HT1080 (cell line): ENCODE data around the gene ZNF512. TPM values are rescaled to one million over a fixed set of nuclear protein-coding genes. Genes with fewer than 3 reads are reported as not detected.
"Not testable (repeated sequence)": the region's sequence is repeated elsewhere in the genome, so short reads cannot be mapped to it uniquely, and the experiment has no call there.

Source experiments
- DNase-seq: peaks from one replicate; pipeline ENCODE4 v3.0.0-alpha.2; 2015; ENCODE audit warnings: low read depth
- total RNA-seq: library from RNA; depleted of rRNA; stranded (reverse); fragments of >200 nt; shearing (Covaris generic); gene quantifications from 2 replicates; pipeline ENCODE4 v1.2.3, GENCODE V29; 2014

Gene ZNF512
- total RNA-seq, 1 experiment from 2014 or later, result 25.2 TPM

DNA sequence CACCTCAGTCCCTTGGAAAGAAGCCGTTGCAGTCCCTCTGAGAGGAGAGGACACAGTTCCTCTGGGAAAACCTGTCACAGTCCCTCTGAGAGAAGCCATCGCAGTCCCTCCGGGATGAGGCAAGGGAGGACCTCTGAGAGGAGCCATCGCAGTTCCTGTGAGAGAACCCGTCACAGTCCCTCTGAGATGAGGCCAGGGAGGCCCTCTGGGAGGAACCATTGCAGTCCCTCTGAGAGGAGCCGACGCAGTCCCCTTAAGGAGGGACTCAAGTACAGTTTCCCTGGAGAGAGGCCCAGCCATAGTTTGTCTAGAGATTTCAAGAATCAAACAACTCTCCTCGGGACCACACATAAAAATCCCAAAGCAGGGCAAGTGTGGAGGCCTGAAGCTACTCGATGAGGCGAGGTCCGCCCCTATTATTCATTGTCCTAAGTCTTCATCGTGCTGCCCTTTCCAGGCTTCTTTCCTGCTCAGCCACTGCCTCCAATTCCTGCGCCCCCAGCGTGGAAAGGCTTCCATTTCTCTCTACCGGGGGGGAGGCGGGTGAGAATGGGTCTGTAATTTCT is 630 bp upstream of the ZNF512 start:
- no peak for DNase-seq

DNA sequence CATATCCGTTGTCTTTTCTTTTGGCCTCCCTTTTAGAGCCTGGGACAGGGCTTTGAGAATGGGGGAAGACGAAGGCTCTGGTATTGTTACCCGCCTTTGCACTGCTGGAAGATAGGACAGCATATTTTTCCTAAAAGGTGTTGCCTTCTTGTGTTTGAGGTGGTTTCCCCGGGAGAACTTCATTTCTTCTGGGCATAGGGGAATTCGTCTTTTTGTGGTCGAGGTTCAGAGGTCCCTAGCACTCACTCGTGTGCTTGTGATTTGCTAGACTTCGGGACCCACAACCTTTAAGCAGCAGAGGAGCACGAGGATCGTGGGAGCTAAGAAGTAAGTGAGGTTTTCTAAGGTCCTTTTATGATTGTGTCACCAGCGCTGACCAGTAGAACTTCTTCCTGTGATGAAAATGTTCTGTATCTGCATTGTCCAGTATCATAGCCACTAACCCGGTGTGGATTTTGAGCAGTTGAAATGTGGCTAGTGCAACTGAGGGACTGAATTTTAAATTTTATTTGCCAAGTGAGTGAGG is 611 bp downstream of the ZNF512 start:
- no peak for DNase-seq

DNA sequence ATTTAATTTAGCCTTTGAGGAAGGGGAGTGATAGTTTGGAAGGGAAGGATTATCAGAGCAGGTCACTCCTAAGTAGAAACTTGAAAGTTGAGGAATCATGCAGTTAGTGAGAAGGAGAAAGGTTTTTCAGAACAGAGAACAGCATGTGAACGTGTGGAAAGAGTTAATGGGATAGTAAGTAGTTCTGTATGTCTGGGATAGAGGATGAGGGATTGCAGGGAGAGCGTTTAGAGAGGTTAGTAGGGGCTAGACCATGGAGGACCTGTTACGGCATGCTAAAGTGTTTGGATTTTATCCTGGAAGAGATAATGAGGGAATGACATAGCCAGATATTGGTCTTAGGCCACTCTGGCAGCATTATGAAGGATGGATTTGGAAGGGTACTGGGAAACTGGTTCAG is 1.8 kb downstream of the ZNF512 start:
- DNase-seq, result no peak

DNA sequence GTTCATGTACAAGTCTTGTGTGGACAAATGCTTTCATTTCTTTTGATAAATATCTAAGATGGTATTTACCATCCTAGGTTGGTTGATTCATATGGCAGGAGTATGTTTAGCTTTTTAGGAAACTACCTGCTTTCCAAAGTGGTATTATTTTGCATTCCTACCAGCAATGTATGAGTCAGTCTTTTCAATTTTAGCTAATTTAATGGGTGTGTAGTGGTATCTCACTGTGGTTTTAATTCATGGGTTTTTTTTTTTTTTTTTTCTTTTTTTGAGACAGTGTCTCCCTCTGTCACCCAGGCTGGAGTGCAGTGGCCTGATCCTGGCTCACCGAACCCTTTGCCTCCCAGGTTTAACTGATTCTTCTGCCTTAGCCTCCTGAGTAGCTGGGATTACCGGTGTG is 4.2 kb downstream of the ZNF512 start:
- DNase-seq, result no peak

DNA sequence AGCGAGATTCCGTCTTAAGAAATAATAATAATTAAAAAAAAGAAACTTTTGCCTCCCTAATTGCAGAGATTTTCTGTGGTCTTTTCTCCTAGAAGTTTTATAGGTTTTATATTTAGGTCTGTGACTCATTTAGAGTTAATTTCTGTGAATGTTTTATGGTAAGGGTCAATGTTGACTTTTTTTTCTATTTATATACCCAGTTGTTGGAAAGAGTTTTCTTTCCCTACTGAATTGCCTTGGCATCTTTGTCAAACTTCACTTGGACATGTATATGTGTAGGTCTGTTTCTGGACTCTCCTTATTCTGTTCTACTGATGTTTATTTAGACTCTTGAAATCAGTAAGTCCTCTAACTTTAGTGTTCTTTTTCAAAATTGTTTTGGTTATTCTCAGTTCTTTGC is 5.5 kb downstream of the ZNF512 start:
- no peak for DNase-seq

DNA sequence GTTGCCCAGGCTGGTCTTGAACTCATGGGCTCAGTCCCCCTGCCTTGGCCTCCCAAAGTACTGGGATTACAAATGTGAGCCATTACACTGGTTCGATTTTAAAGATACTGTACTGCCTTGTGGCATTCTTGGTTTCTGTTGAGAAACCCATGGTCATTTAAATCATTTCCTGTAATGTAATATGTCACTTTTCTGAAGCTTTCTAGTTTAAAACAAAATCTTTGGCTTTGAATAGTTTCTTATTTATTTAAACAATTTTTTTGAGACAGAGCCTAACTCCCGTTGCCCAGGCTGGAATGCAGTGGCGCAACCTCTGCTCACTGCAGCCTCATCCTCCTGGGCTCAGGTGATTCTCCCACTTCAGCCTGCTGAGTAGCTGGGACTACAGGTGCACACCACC is 8.9 kb downstream of the ZNF512 start:
- DNase-seq, result no peak

DNA sequence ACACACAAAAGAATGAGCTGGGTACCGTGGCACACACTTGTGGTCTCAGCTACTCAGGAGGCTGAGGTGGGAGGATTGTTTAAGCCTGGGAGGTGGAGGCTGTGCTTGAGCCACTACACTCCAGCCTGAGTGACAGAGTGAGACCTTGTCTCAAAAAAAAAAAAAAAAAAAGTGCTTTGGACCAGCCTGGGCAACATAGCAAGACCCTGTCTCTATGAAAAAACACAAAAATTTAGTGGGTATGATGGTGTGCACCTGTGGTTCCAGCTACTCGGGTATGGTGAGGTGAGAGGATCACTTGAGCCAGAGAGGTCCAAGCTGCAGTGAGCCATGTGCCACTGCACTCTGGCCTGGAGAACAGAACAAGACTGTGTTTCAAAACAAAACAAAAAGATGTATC is 10.4 kb downstream of the ZNF512 start:
- DNase-seq, result no peak

DNA sequence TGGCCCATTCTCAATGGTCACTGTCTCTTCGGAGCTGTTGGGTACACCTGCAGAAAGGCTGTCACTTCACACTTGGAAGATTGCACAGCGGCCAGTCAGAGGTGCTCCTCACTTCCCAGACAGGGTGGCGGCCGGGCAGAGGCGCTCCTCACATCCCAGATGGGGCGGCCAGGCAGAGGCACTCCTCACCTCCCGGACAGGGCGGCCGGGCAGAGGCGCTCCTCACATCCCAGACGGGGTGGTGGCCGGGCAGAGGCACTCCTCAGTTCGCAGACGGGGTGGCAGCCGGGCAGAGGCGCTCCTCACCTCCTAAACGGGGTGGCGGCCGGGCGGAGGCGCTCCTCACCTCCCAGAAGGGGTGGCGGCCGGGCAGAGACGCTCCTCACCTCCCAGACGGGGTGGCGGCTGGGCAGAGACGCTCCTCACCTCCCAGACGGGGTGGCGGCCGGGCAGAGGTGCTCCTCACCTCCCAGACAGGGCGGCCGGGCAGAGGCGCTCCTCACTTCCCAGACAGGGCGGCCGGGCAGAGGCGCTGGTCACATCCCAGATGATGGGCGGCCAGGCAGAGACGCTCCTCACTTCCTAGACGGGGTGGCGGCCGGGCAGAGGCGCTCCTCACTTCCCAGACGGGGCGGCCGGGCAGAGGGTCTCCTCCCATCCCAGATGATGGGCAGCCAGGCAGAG is 11.3 kb downstream of the ZNF512 start:
- not testable (repeated sequence) for DNase-seq

DNA sequence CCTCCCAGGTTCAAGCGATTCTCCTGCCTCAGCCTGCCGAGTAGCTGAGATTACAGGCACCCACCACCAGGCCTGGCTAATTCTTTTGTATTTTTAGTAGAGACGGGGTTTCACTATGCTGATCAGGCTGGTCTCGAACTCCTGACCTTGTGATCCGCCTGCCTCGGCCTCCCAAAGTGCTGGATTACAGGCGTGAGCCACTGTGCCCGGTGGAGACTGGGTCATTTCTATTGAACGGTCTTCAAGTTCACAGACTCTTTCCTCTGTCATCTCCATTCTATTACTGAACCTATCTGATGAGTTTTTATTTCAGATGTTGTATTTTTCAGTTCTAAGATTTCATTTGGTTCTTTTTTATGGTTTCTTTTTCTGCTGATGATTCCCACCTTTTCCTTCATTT is 12.6 kb downstream of the ZNF512 start:
- not testable (repeated sequence) for DNase-seq

DNA sequence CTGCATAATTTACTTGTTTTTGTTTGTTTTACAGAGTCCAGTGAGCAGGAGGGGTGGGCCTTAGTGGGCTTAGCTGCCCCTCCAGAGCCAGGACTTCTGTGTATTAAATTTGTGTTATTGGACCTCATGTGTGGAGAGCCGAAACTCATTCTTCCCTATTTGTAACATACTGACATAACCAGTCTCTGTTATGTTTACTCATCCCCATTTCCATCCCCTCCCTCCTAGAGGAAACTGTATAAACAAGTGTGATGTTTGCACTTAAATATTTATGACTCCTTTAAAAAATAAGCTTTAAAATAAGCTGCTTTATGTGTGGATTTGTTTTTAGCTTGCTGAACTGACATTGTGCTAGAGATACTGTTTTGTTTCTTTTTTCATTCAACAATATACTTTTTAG is 13.8 kb downstream of the ZNF512 start:
- DNase-seq, result no peak

DNA sequence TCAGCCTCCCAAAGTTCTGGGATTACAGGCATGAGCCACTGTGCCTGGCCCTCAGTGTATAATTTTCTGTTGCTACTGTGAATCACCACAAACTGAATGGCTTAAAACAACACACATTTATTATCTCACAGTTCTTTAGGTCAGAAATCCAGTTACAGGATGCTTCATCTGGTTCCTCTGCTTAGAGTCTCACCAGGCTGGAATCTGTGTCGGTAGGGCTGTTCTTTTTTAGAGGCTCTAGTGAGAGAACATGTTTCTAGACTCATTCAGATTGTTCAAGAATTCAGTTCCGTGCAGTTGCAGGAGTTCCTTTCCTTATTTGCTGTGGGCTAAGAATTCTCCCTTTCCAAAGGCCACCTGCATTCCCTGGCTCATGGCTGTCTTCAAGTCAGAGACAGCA is 23.8 kb downstream of the ZNF512 start:
- no peak for DNase-seq

DNA sequence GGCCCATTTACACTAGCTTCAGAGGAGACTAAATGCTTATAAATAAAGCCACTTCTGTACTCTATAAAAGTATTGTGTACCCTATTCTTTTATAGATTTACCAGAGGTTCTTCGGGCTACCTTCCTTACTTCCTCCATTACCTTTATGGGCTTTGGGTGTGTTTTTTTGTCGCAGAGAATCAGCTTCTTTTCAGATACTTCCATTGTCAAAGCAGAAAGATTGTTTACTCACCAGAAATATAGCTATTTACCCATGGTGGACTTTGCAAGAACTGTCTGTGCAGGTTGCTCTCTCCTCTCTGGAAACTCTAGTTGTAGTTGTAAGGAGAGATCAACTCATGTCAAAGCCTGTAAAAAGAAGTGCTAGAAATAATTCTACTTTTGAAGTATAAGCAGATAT is 31.1 kb downstream of the ZNF512 start:
- DNase-seq, result no peak

DNA sequence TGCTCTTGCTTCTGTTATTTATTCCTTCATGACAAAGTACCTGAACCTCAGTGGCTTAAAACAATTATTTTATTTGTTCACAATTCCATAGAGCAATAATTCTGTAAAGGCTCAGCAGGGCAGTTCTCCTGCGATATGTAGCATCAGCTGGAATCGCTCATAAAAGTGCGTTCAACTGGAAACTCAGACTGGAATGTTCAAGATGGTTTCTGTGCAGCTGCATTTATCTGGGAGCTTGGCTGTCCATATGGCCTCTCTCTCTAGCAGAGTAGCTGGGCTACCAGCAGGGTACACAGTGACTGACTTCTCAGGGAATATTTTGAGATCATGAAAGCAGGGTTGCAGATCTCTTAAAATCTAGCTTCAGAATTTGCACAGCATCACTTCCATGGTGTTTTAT is 32.5 kb downstream of the ZNF512 start:
- DNase-seq, result no peak

DNA sequence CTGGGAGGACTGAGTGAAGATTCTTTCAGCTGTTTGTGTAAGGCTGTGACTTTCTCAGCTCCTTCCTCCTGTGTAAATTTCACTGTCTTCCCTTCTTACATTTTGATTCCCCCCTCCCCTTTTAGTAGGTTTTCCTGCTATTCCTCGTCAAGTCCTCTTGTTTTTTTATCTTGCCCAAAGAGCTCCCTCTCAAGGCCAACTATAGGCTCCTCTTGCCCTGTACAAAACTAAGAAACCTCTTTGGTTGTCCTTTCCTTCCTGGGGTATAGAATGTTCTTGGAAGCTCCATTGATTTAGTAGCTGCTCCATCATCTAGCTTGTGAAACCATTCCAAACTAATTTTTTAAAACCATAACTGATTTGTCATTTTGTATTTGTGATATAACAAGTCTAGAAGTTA is 38.7 kb downstream of the ZNF512 start:
- no peak for DNase-seq

DNA sequence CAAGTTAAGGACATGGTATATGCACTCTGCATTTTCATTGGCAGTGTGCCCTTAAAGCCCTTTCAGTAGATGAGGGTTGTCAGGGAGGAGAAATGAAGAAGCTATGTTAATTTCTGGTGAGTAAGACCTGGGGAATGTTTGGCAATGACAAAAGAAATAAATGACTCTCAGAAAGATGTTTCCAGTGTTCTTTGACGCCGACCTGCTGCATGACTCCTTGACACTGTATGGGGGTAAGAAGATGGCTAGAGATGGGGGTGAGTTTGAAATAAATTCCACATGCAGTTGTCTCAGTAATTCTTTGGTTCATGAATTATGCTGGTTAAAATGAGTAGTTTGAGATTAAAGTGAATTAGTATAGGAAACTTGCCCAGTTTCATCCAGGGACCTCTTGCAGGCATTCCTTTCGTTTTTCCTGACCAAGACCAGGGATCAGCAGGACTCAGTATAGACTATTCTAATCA is 40.1 kb downstream of the ZNF512 start:
- DNase-seq, result peak; percentile 80

DNA sequence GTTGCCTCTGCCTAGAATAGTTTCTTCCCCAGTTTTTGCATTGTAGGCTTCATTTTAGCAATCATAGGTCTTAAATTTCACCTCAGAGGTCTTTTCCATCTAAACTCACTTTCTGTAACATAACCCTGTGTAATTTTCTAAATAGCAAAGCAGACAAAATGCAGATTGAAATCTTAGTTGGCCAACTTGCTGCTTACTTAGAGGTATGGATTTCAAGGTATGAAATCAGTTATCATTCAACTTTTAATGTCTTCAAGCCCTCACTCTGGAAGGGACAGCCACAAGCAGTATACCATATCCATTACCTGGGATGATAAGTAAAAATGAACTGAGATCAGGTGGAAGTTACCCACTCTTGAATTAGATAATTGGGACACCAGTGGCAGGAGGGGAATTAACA is 42.1 kb downstream of the ZNF512 start:
- DNase-seq, result no peak

DNA sequence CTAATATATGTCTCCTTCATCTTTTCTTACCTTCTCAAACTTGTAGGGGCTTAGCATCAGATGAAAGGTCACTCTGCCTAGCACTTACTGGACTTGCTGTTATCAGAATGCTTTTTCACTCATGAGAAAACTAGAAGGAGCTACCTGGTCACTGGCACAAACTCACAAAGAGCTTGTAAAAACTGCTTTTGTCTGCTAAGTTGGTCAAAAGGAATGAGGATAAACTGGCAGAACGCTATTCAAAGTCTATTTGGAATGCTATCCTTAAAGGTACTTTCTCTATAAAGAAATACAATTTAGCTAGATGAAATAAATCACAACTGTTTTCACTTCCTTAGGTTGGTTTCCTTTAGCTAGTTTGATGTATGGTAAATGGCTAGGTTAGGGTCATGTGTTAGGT is 43.5 kb downstream of the ZNF512 start:
- DNase-seq, result not testable (repeated sequence)

DNA sequence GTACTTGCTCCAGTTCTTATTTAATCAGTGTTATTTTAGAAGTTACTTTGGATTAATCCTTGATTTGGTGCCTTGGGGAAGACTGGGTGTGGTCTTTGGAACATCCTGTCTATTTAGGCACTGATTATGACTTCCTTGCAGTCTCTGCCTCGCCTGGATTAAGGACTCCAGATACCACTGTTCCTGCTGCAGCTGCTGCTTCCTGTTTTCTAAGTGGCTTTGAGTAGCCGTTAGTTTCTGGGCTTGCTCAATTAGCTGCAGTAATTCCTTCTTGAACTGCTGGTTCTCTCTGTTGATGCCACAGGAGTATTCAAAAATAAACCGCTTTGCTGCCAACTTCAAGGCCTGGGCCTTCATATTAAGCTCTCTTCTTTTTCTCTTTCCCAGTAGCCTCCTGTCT is 44.1 kb downstream of the ZNF512 start:
- peak; percentile 38 for DNase-seq

DNA sequence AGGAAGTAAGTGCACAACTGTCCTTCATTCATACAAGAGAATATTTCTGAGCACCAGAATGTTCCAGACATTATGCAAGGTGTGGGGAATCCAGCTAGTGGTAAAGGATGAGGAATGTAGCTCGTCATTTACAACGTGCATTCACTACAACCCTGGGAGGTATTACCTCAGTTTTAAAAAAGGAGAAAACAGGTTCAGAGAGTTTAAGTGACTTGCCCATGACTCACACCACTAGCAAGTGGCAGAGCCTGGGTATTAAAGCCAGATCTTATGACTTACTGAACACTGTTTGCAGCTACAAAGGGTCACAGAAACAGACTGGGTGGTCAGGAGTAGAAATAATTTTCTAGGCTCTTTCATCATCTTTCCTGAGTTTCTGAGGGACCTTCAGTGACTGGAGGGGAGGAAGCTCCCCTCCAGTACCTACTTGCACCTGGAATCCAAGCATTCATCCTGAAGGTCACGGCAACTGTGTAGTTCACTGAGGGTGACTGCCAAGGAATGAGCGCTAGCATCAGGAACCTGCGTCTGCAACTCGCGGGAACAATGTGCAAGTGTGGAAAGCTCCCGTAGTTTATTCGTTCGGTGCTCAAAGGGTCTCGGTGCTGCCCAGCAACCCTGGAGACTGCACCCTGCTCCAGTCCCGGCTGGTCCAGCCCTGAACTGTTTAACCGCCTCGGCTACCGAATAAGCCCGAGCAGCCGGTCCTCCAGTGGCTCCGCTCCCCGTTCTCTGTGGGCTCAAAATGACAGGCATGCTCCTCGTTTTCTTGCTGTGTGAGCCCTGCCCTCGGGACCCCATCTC is 45.3 kb downstream of the ZNF512 start:
- DNase-seq, result peak; percentile 90

DNA sequence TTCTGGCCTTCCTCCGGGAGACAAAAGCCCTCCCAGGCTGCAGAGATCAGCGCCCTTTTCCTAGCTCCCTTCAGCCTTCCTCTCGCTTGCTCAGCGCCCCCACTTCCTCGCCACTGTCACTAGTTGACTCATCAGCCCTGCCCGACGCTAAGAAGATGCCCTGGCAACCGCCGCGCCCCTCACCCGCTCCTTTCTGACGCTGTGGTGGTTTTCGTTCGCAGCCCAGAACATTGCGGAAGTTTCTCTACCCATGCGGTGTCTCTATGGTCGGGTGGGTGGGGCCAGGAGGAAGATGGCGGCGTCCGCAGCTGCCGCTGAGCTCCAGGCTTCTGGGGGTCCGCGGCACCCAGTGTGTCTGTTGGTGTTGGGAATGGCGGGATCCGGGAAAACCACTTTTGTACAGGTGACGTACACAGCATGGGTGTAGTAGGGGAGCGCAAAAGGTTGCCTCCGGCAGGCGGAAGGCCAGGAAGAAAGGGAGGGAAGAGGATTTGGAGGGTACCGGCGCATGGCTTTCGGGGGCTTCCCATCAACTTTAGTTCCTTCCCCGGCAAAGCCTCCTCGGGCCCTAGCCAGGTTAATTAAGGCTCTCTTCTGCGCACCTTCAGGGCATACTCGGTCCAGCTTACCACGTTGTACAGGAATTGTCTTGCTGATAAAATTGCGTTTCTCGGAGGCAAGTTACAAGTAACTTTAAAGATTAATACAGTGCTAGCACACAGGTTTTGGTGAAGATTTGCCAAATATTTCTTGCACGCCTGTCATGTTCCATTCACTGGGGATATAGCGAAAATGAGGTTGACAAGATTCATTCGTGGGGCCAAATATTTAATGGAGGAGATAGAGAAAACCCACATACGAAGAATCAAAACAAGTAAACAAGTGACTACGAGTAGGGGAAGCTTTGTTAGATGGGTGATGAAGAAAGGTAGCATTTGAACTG is 46.2 kb downstream of the ZNF512 start, which contains the start of the genes CCDC121 and GPN1:
Gene CCDC121, minus strand, starts transcription at position 246 of the 943 bp plus-strand sequence. CDS start 1,213 bp downstream, outside the sequence.
Gene GPN1, plus strand, starts transcription at position 284 of the 943 bp plus-strand sequence. Its CDS starts 9 bp downstream, at position 293.
- DNase-seq, result peak; percentile 97

DNA sequence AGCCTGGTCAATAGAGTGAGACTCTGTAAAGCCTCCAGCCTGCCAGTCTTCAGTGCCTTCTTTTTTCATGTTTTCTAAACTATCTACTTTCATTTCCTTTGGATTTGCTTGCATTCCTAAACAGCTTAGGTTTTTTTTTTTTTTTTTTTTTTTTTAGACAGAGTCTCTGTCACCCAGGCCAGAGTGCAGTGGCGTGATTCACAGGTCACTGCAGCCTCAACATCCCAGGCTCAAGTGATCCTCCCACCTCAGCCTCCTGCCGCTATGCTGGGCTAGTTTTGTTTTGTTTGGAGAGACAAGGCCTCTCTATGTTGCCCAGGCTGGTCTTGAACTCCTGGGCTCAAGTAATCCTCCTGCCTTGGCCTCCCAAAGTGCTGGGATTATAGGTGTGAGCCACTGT is 47.4 kb downstream of the ZNF512 start:
- not testable (repeated sequence) for DNase-seq
